Muscle of leg (tissue), 11 donors: ENCODE measurements around the gene CRLF2. TPM values are rescaled to one million over a fixed set of nuclear protein-coding genes. Genes with fewer than 3 reads are reported as not detected.

Experiments used
- DNase-seq: peaks from one replicate; pipeline ENCODE4 v3.0.0; 2013
- H3K27ac ChIP-seq: one replicate; pipeline ENCODE4 v1.5.1; 2013; ENCODE audit warnings: mild to moderate bottlenecking, low read length, control low read depth
- H3K27me3 ChIP-seq: one replicate; pipeline ENCODE4 v1.6.1; 2013; ENCODE audit warnings: low read length; ENCODE audit not compliant: control insufficient read depth, insufficient read depth
- H3K36me3 ChIP-seq: one replicate; pipeline ENCODE4 v1.6.1; 2013; ENCODE audit warnings: low read length; ENCODE audit not compliant: control insufficient read depth, insufficient read depth
- H3K4me1 ChIP-seq: one replicate; pipeline ENCODE4 v1.6.1; 2013; ENCODE audit warnings: low read length; ENCODE audit not compliant: control insufficient read depth, insufficient read depth
- H3K4me3 ChIP-seq: one replicate; pipeline ENCODE4 v1.5.1; 2013; ENCODE audit warnings: low read length, control low read depth
- H3K9me3 ChIP-seq: replicated peaks from 2 replicates; pipeline ENCODE4 v1.6.1; 2013; ENCODE audit warnings: low read depth, low read length; ENCODE audit not compliant: control insufficient read depth
- WGBS: methylation state at CpG from one replicate; pipeline ENCODE4 v1.1.5; 2013; ENCODE audit warnings: missing lambda C conversion rate; ENCODE audit not compliant: insufficient coverage; 5-methylcytosine and 5-hydroxymethylcytosine counted together
- polyA plus RNA-seq, 8 donors: library from polyadenylated mRNA; unstranded; fragments of 120-200 nt; gene quantifications; one replicate each; pipeline versions ENCODE4 v1.2.1 to v1.2.3, GENCODE V29; 2013; ENCODE audit warnings: inconsistent platforms in 1 of 8, low replicate concordance in 1 of 8; ENCODE audit not compliant: insufficient read length in 8 of 8, insufficient read depth in 1 of 8
- total RNA-seq: library from RNA; stranded (reverse); fragments of 120-200 nt; gene quantifications from one replicate; pipeline ENCODE4 v1.2.4, GENCODE V29; 2013

Gene CRLF2
- total and polyA plus RNA-seq, 9 donors = 0.10 to 0.21 (median 0.13) TPM; not detected in 6

- no peaks in the 10 kb centered on the region for H3K36me3 ChIP-seq
- peaks cover 8% of the 10 kb centered on the region for H3K27me3 ChIP-seq
- no peaks in the 10 kb centered on the region for H3K4me1 ChIP-seq
- no peak overlapping the region for H3K27ac ChIP-seq
- 41% methylated on average over 6 of the region's 11 CpGs for WGBS
- H3K9me3 ChIP-seq = no peaks in the 10 kb centered on the region
- no peak for DNase-seq
- no peak overlapping the region for H3K4me3 ChIP-seq
These were observed 42.2 kb downstream of the CRLF2 start for GRCh38 chrX:1170243-1170642.

- no peaks in the 10 kb centered on the region for H3K36me3 ChIP-seq
- no peak overlapping the region for H3K27ac ChIP-seq
- no peaks in the 10 kb centered on the region for H3K9me3 ChIP-seq
- no peak for DNase-seq
- peaks cover 8% of the 10 kb centered on the region for H3K27me3 ChIP-seq
- no CpG with 5 or more reads among the region's 7 CpGs for WGBS
- H3K4me3 ChIP-seq = no peak overlapping the region
- H3K4me1 ChIP-seq = no peaks in the 10 kb centered on the region
These were observed 43.3 kb downstream of the CRLF2 start for GRCh38 chrX:1169189-1169588.

GRCh38 chrX:1167918-1168481 lies 44.4 kb downstream of the CRLF2 start:
- no peak for DNase-seq
- peaks cover 8% of the 10 kb centered on the region for H3K27me3 ChIP-seq
- no peak overlapping the region for H3K4me3 ChIP-seq
- no peaks in the 10 kb centered on the region for H3K9me3 ChIP-seq
- 93% methylated on average over 2 of the region's 3 CpGs for WGBS
- no peaks in the 10 kb centered on the region for H3K4me1 ChIP-seq
- H3K36me3 ChIP-seq = no peaks in the 10 kb centered on the region
- no peak overlapping the region for H3K27ac ChIP-seq

GRCh38 chrX:1167466-1167865 lies 45.0 kb downstream of the CRLF2 start:
- Histone ChIP-seq H3K27ac (no peak overlapping the region), H3K9me3 (no peaks in the 10 kb centered on the region), H3K4me1 (no peaks in the 10 kb centered on the region), H3K4me3 (no peak overlapping the region), H3K27me3 (peaks cover 6% of the 10 kb centered on the region), H3K36me3 (no peaks in the 10 kb centered on the region)
- WGBS = 60% methylated on average over 2 of the region's 4 CpGs
- no peak for DNase-seq

- WGBS = 0% methylated on average over 2 of the region's 12 CpGs
- Histone ChIP-seq H3K9me3 (no peaks in the 10 kb centered on the region), H3K27ac (no peak overlapping the region), H3K4me1 (no peaks in the 10 kb centered on the region), H3K4me3 (no peak overlapping the region), H3K36me3 (no peaks in the 10 kb centered on the region), H3K27me3 (no peaks in the 10 kb centered on the region)
- DNase-seq = peak; percentile 78
These were observed 46.8 kb downstream of the CRLF2 start for GRCh38 chrX:1165535-1166196.

- Histone ChIP-seq H3K9me3 (no peaks in the 10 kb centered on the region), H3K4me1 (no peaks in the 10 kb centered on the region), H3K36me3 (no peaks in the 10 kb centered on the region), H3K4me3 (no peak overlapping the region), H3K27me3 (no peaks in the 10 kb centered on the region), H3K27ac (no peak overlapping the region)
- WGBS = 3% methylated on average over 8 of the region's 18 CpGs
- peak; percentile 63 for DNase-seq
These were observed 47.8 kb downstream of the CRLF2 start for GRCh38 chrX:1164322-1165288.

- H3K9me3 ChIP-seq = no peaks in the 10 kb centered on the region
- 73% methylated on average over 6 of the region's 11 CpGs for WGBS
- no peak overlapping the region for H3K4me3 ChIP-seq
- H3K27ac ChIP-seq = no peak overlapping the region
- H3K27me3 ChIP-seq = no peaks in the 10 kb centered on the region
- H3K36me3 ChIP-seq = no peaks in the 10 kb centered on the region
- no peaks in the 10 kb centered on the region for H3K4me1 ChIP-seq
- DNase-seq = no peak
These were observed 49.2 kb downstream of the CRLF2 start for GRCh38 chrX:1163231-1163630.

GRCh38 chrX:1162119-1162916 lies 50.1 kb downstream of the CRLF2 start:
- no peak for DNase-seq
- 87% methylated on average over 9 of the region's 10 CpGs for WGBS
- Histone ChIP-seq H3K27me3 (no peaks in the 10 kb centered on the region), H3K4me1 (no peaks in the 10 kb centered on the region), H3K4me3 (no peak overlapping the region), H3K27ac (no peak overlapping the region), H3K36me3 (no peaks in the 10 kb centered on the region), H3K9me3 (no peaks in the 10 kb centered on the region)

- Histone ChIP-seq H3K4me1 (no peaks in the 10 kb centered on the region), H3K27me3 (no peaks in the 10 kb centered on the region), H3K36me3 (no peaks in the 10 kb centered on the region), H3K4me3 (no peak overlapping the region), H3K9me3 (no peaks in the 10 kb centered on the region), H3K27ac (no peak overlapping the region)
- DNase-seq = no peak
These were observed 52.9 kb downstream of the CRLF2 start for GRCh38 chrX:1159548-1159947.
